SK-N-SH (cell line): ENCODE measurements around the gene SH3GLB1. TPM values are rescaled to one million over a fixed set of nuclear protein-coding genes. Genes with fewer than 3 reads are reported as not detected.

Experiments used
- CTCF ChIA-PET: fragments of 300-600, 350-600 bp; formaldehyde crosslinking; extraction: SDS; loops from one replicate; lab custom pipeline; 2021; lab: Yijun Ruan, JAX
- POLR2A ChIA-PET: fragments of 350-600 bp; sonication (Branson Sonifier 250); formaldehyde crosslinking; extraction: SDS; loops from one replicate; lab custom pipeline; 2020; ENCODE audit warnings: antibody characterized with exemption, inconsistent platforms; lab: Yijun Ruan, JAX
- DNase-seq: peaks from one replicate; pipeline ENCODE4 v3.0.0; 2012
- H2AFZ ChIP-seq: fragments of 200-600 bp; sonication (generic); 2 replicates; pipeline ENCODE4 v1.8.1; 2016; ENCODE audit warnings: antibody characterized with exemption, mild to moderate bottlenecking, low read depth
- H3F3A ChIP-seq: fragments of 200-600 bp; sonication (generic); replicated peaks from 2 replicates; pipeline ENCODE3; 2016; ENCODE audit warnings: antibody characterized with exemption, mild to moderate bottlenecking; ENCODE audit not compliant: insufficient read depth
- H3K27ac ChIP-seq, 2 experiments: fragments of 200-500 bp in 1 of 2; fragments of 200-600 bp in 1 of 2; sonication (Bioruptor generic) in 1 of 2; sonication (generic), shearing (Covaris generic) in 1 of 2; 2 replicates each; pipeline versions ENCODE4 v1.5.1 to v1.6.1; 2014 to 2016; ENCODE audit warnings: low read depth in 2 of 2, inconsistent platforms in 1 of 2, low read length in 1 of 2, mild to moderate bottlenecking in 1 of 2, mixed read lengths in 1 of 2
- H3K27me3 ChIP-seq: fragments of 200-600 bp; sonication (generic), shearing (Covaris generic); 2 replicates; pipeline ENCODE4 v1.6.1; 2016; ENCODE audit warnings: mixed run types; ENCODE audit not compliant: insufficient read depth
- H3K36me3 ChIP-seq, 2 experiments: fragments of 200-500 bp in 1 of 2; fragments of 200-600 bp in 1 of 2; sonication (Bioruptor generic) in 1 of 2; sonication (generic) in 1 of 2; replicated peaks in 1 of 2; 2 replicates each; pipeline versions ENCODE3 to v1.5.1; 2014 to 2016; ENCODE audit warnings: low read length in 1 of 2, mild to moderate bottlenecking in 1 of 2; ENCODE audit not compliant: insufficient read depth in 2 of 2, control insufficient read depth in 1 of 2
- H3K4me1 ChIP-seq, 2 experiments: fragments of 200-500 bp in 1 of 2; fragments of 200-600 bp in 1 of 2; sonication (Bioruptor generic) in 1 of 2; sonication (generic), shearing (Covaris generic) in 1 of 2; 2 replicates each; pipeline versions ENCODE4 v1.5.1 to v1.6.1; 2014 to 2016; ENCODE audit warnings: low read depth in 1 of 2, low read length in 1 of 2, mixed run types in 1 of 2; ENCODE audit not compliant: insufficient read depth in 2 of 2, control insufficient read depth in 1 of 2
- H3K4me2 ChIP-seq: fragments of 200-600 bp; sonication (generic), shearing (Covaris generic); 2 replicates; pipeline ENCODE4 v1.6.1; 2017; ENCODE audit warnings: mixed run types
- H3K4me3 ChIP-seq, 2 experiments: fragments of 200-500 bp in 1 of 2; fragments of 200-600 bp in 1 of 2; sonication (Bioruptor generic) in 1 of 2; sonication (generic), shearing (Covaris generic) in 1 of 2; 2 replicates each; pipeline versions ENCODE4 v1.5.1 to v1.8.1; 2014 to 2016; ENCODE audit warnings: low read depth in 2 of 2, inconsistent platforms in 1 of 2, low read length in 1 of 2, mild to moderate bottlenecking in 1 of 2, mixed read lengths in 1 of 2, moderate library complexity in 1 of 2
- H3K79me2 ChIP-seq: fragments of 200-600 bp; sonication (generic); 2 replicates; pipeline ENCODE4 v1.8.1; 2017; ENCODE audit warnings: mild to moderate bottlenecking; ENCODE audit not compliant: insufficient read depth
- H3K9ac ChIP-seq: fragments of 200-600 bp; sonication (generic); 2 replicates; pipeline ENCODE4 v1.6.1; 2017; ENCODE audit warnings: mixed run types
- H3K9me2 ChIP-seq: fragments of 200-600 bp; sonication (generic); 2 replicates; pipeline ENCODE4 v1.6.1; 2017; ENCODE audit warnings: mixed run types
- H3K9me3 ChIP-seq: fragments of 200-600 bp; sonication (generic); 2 replicates; pipeline ENCODE4 v1.6.1; 2017; ENCODE audit warnings: mixed run types, mild to moderate bottlenecking, moderate library complexity
- H4K20me1 ChIP-seq: fragments of 200-600 bp; sonication (generic); 2 replicates; pipeline ENCODE4 v1.6.1; 2017; ENCODE audit warnings: mild to moderate bottlenecking, mixed run types; ENCODE audit not compliant: insufficient read depth
- CHD2 ChIP-seq: fragments of 150-350 bp; IDR thresholded peaks from 2 replicates; pipeline ENCODE4 v1.6.1; 2018; ENCODE audit warnings: low read length; ENCODE audit not compliant: partially characterized antibody
- ELF1 ChIP-seq: IDR thresholded peaks from 2 replicates; pipeline ENCODE4 v1.4.0; 2012
- FOXJ3 ChIP-seq: sonication (generic); formaldehyde crosslinking; IDR thresholded peaks from 2 replicates; pipeline ENCODE4 v1.5.1; 2020; ENCODE audit warnings: mild to moderate bottlenecking, missing genetic modification reagents
- IRF3 ChIP-seq: fragments of 150-350 bp; IDR thresholded peaks from 2 replicates; pipeline ENCODE4 v1.6.1; 2016; ENCODE audit warnings: mild to moderate bottlenecking, low read depth, low read length
- JUND ChIP-seq: IDR thresholded peaks from 2 replicates; pipeline ENCODE4 v1.4.0; 2012
- MAX ChIP-seq: IDR thresholded peaks from 2 replicates; pipeline ENCODE4 v1.4.0; 2012; ENCODE audit warnings: low read depth
- NRF1 ChIP-seq: IDR thresholded peaks from 2 replicates; pipeline ENCODE4 v1.6.1; 2012; ENCODE audit warnings: low read depth, mild to moderate bottlenecking, low read length
- RAD21 ChIP-seq: IDR thresholded peaks from 2 replicates; pipeline ENCODE4 v1.6.1; 2012; ENCODE audit warnings: mild to moderate bottlenecking, low read length
- REST ChIP-seq: IDR thresholded peaks from 2 replicates; pipeline ENCODE4 v1.6.1; 2012; ENCODE audit warnings: mild to moderate bottlenecking, low read depth, low read length, moderate library complexity
- RFX5 ChIP-seq: IDR thresholded peaks from 2 replicates; pipeline ENCODE4 v1.6.1; 2012; ENCODE audit warnings: mild to moderate bottlenecking, improper control_type of control experiment, low read length
- SMC3 ChIP-seq: IDR thresholded peaks from 2 replicates; pipeline ENCODE4 v1.6.1; 2012; ENCODE audit warnings: low read depth, low read length, improper control_type of control experiment
- USF1 ChIP-seq: IDR thresholded peaks from 2 replicates; pipeline ENCODE4 v1.4.0; 2012; ENCODE audit warnings: low read depth, borderline replicate concordance
- WGBS: methylation state at CpG from one replicate; pipeline ENCODE4 v1.1.6; 2017; ENCODE audit warnings: low lambda C conversion rate; 5-methylcytosine and 5-hydroxymethylcytosine counted together
- polyA plus RNA-seq, 3 experiments: library from polyadenylated mRNA; depleted of rRNA; stranded (reverse); fragments of >200 nt; gene quantifications; 2 replicates each; pipeline ENCODE4 v1.2.3, GENCODE V29; 2012
- TF ChIP-seq, protein P1 (sequence below): fragments of 150-350 bp; IDR thresholded peaks from 2 replicates; pipeline ENCODE4 v1.6.1; 2017; ENCODE audit warnings: antibody characterized with exemption, low read length, low read depth, borderline replicate concordance

Gene SH3GLB1
- polyA plus RNA-seq, 1 of the 3 experiments (the other 2 are of a cell fraction): 13.2 TPM

DNA sequence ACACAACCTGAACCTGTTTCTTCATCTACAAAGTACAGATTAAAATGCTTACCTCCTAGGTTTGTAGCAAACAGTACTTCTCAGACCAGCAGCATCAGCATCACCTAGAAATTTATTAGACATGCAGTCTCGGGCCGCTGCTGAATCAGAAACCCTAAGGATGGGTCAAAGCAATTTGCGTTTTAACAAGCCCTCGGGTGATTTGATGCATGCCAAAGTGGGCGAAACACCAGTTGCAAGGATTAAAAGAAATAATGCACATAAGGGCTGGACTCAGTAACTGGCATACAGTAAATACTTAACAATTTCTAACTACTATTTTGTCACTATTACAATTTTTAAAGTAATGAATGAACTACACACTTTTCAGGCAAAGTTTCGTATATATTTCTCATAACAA is 47.5 kb downstream of the SH3GLB1 start:
- CTCF ChIA-PET: interaction anchor here (1.5 to 2.9 kb wide), 2 partner anchors 48 to 253 kb away, joined by 3 to 15 read pairs; partner anchors contain the start of gene SH3GLB1
- Histone ChIP-seq H3K27me3 (no peaks in the 10 kb centered on the region), H3K27ac (no peak overlapping the region), H3K9ac (no peak overlapping the region), H3K4me1 (no peaks in the 10 kb centered on the region; a peak in 2 of 4 replicates), H3K36me3 (peaks cover 0 to 3% of the 10 kb centered on the region in 2 experiments), H2AFZ (no peak overlapping the region), H3K4me3 (no peak overlapping the region), H3F3A (no peaks in the 10 kb centered on the region), H3K9me2 (no peaks in the 10 kb centered on the region), H4K20me1 (no peaks in the 10 kb centered on the region), H3K4me2 (no peak overlapping the region), H3K79me2 (no peaks in the 10 kb centered on the region), H3K9me3 (no peaks in the 10 kb centered on the region)
- no peak for DNase-seq
- no peak for TF ChIP-seq MAX
- no peak for TF ChIP-seq NRF1
- TF ChIP-seq USF1: no peak
- no peak for TF ChIP-seq CHD2
- no peak for TF ChIP-seq ELF1
- TF ChIP-seq IRF3: no peak
- TF ChIP-seq FOXJ3 (CRISPR knock-in tag): no peak
- TF ChIP-seq RFX5: no peak
- TF ChIP-seq RAD21: no peak
- no peak for TF ChIP-seq SMC3
- no peak for TF ChIP-seq REST
- TF ChIP-seq JUND: no peak
- TF ChIP-seq, protein P1, sequence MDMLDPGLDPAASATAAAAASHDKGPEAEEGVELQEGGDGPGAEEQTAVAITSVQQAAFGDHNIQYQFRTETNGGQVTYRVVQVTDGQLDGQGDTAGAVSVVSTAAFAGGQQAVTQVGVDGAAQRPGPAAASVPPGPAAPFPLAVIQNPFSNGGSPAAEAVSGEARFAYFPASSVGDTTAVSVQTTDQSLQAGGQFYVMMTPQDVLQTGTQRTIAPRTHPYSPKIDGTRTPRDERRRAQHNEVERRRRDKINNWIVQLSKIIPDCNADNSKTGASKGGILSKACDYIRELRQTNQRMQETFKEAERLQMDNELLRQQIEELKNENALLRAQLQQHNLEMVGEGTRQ: no peak
- POLR2A ChIA-PET: no interaction called here
- 93% methylated on average over 6 of the region's 6 CpGs for whole genome bisulfite sequencing
